NCI-H748 (cell line): ENCODE results near the gene PA2G4.
A peak's percentile ranks its signal among the peaks of the same experiment; 100 is the strongest.

Source experiments
- DNase-seq: peaks from one replicate; lab custom pipeline; 2025; ENCODE audit not compliant: unreplicated experiment; lab: John Stamatoyannopoulos, UW

The PA2G4 gene

DNA sequence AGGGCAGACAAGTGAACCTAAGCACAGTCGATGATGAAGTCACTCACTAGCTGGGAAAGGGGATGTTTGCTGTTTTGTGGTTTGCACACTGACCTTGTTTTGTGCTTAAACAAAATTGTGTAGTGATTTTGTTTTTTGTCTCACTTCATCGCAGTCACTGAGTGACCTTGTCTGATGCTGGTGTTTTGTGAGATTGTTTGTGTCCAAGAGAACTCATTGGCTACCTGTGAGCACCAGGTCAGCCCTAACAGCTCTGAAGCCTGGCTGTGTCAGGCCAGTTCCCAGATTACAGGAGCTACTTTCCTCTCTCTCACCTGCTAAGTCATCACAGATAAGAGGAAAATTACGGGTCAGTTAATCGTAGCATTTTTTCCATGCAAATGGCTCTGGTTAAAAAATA lies 19.8 kb downstream of the PA2G4 start:
- no peak for DNase-seq

DNA sequence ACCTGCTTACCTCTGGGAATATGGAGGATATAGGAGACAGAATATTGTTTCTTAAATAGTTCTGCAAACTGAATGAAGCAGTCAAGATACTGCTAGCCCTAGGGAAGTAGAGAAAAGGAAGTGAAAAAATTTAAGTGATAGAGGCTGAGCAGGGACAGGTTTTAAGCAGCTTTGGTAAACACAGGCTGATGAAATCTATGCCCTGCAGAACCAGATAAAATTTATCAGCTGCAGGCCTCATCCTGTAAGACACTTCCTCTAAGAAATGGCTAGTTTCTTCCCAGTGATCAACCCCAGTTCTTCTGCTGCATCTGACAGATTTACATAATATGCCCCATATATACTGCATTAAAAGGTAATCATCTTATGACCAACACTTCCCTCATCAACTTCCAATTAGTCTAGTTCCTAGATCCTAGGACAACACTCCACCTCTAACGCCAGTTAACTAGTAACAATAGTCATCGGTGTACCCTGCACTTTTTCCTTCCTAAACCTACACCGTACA lies 22.4 kb downstream of the PA2G4 start:
- DNase-seq, result no peak

DNA sequence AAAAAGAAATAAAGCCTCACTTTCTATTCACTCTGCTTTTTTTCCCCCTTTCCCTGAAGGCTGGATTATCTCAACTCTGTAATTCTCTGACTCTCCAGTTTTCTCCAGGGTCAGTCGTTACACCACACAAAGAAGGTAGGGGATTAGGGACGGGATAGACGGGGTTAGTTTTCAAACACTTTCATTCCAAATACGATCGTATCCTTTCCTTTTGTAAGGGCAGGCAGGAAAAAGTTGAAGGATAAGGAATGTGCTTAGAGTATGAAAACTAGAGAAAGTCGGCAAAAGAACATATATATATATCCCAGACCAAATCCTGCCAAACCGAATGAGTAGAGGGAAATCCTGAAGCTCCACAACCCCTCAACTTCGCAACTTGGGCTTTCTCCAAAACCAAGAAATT lies 23.1 kb downstream of the PA2G4 start:
- DNase-seq, result no peak

DNA sequence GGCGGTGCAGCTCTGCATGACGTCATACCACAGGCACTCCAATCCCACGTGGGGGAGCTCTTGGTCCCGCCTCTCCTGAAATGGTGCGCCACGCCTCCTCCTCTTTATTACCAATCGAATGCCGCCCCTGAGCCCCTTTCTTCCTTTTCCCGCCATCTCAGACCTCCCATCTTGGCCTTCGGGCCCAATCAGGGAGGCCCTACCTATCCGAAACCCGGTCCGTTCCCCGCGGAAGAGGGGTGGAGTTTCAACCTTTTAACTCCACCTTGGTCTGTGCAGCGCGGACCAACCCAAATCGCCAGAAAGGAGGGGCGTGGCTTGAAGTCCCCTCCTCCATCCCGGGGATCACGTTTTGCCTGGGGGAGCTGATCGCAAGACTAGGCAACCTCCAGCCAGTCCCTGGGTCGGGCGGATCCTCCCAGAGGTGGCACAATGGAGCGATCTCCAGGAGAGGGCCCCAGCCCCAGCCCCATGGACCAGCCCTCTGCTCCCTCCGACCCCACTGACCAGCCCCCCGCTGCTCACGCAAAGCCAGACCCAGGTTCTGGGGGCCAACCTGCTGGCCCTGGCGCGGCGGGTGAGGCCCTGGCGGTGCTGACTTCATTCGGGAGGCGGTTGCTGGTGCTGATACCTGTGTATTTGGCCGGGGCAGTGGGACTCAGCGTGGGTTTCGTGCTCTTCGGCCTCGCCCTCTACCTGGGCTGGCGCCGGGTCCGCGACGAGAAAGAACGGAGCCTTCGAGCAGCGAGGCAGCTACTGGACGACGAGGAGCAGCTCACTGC lies 23.7 kb downstream of the PA2G4 start, which contains the start of gene ESYT1:
TSS of gene ESYT1 (plus strand) at position 380 of the 782 bp plus-strand sequence. CDS start at position 433, 53 bp downstream.
- peak; percentile 100 for DNase-seq

DNA sequence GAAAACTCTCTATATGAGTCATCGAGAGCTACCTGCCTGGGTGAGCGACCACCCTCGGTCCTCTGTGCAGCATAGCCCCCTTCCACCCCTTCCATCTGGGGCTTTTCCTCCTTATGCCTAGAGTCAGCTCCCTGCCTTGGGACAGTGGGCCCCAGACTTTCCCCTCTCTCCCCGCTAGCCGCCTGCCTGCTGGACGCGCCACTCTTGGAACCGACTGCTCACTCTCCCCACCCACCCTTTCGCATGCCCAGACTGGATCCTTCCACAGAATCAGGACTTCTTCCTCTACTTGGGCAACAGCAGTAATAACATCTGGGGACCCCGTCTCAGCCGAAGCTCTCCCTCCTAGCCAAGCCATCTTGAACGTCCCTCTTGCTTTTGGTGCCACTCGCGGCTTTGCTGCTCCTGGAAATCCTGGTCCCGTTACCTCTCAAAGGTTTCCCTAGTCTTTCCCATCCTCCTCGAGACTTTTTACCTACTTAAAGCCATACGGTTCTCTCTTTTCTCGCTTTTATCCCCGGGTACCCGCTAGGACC lies 24.4 kb downstream of the PA2G4 start:
- DNase-seq, result no peak

DNA sequence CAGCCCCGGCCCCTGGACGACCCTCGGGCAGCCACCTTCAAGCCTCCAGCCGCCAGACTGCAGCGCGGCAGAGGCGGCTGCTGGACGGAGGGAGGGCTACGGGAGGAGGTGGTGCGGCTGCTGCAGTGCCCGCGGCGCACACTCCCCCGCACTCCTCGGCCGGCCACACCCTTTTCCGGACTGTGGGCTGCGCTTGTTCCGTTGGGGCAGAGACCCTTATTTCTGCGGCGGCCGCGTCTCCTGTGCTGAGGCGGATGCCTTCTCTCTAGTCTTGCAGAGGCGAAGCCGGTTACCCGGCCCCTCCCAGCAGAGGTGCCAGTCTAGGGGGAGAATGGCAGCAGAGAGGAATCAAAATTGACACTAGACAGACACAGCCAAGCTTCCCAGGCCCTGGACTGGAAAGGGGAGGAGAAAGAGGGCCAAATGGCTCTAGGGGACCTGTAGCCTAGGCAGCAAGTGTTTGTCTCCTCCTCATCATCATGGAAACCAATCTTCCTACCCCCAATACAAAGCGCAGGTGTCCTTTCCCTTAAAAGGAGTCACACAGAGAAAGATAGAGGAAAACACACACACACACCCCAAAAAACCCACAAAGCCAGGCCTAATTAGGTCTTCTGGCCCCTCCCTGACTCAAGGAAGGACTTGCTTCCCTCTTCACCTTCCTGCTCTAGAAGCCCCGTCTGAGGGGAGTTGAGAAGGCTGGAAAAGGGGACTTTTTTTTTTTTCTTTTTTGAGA lies 25.0 kb downstream of the PA2G4 start:
- DNase-seq, result peak; percentile 82

DNA sequence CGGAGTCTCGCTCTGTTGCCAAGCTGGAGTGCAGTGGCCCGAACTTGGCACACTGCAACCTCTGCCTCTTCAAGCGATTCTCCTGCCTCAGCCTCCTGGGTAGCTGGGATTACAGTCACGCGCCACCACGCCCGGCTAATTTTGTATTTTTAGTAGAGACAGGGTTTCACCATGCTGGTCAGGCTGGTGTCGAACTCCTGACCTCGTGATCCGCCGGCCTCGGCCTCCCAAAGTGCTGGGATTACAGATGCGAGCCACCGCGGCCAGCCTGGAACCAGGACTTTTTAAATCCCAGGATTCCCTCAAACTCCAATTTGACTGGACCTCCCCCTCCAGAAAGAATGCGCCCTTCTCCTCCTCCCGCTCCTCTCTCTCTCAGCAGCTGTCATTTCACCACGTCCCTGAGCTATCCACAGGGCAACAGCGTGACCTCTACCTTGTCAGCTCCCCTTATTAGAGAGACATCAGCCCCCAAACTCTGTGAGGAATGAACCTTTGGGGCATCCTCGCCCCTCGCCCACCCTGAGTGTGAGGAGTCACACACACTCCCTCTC lies 25.7 kb downstream of the PA2G4 start:
- no peak for DNase-seq

DNA sequence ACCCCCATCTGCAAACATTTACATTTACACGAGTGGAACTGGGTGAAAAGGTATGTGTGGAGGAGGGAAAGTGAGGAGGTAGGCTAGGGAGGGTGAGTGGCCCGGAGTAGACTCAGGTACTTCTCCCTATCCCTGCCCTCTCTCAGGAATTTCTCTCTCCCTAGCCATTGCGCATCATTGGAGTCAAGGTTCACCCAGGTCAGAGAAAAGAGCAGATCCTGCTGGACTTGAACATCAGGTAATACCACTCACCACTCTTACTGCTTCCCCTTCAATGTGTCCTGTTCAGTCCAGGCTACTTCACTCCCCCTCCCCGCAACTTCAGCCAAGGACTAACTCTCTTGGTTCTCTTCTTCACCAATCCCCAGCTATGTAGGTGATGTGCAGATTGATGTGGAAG lies 26.5 kb downstream of the PA2G4 start:
- DNase-seq, result no peak

DNA sequence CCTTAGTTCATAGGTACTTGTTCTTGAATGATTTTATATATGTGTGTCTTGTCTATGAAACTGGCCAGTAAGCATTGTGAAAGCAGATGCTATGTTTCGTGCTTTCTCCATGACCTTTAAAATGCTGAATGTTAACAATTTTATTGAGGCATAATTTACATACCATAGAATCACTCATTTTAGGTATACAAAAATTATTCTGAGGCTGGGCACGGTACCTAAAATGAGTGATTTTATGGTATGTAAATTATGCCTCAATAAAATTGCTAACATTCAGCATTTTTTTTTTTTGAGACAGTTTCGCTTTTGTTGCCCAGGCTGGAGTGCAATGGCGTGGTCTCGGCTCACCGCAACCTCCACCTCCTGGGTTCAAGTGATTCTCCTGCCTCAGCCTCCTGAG lies 30.5 kb downstream of the PA2G4 start:
- no peak for DNase-seq

DNA sequence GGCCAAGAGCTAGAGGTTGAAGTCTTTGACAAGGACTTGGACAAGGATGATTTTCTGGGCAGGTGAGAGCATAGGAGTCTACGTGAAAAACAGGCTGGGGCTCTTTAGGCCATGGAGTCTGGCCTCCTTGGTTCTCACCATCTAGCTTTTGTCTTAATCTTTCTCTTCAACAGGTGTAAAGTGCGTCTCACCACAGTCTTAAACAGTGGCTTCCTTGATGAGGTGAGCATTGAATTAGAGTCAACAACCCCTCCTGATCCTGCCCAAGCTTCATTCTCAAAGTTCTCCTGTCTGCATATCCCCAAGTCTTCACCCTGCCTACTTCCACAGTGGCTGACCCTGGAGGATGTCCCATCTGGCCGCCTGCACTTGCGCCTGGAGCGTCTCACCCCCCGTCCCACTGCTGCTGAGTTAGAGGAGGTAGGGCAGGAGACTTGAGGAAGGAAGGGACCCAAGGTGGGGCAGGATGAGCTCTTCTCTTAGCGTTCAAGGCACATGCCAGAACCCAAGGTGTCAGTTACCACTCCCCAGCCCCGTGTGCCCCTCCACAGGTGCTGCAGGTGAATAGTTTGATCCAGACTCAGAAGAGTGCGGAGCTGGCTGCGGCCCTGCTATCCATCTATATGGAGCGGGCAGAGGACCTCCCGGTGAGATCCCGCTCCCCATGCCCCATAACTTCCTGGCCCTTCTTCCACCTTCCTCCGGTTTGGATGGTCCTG lies 33.7 kb downstream of the PA2G4 start:
- DNase-seq, result no peak

DNA sequence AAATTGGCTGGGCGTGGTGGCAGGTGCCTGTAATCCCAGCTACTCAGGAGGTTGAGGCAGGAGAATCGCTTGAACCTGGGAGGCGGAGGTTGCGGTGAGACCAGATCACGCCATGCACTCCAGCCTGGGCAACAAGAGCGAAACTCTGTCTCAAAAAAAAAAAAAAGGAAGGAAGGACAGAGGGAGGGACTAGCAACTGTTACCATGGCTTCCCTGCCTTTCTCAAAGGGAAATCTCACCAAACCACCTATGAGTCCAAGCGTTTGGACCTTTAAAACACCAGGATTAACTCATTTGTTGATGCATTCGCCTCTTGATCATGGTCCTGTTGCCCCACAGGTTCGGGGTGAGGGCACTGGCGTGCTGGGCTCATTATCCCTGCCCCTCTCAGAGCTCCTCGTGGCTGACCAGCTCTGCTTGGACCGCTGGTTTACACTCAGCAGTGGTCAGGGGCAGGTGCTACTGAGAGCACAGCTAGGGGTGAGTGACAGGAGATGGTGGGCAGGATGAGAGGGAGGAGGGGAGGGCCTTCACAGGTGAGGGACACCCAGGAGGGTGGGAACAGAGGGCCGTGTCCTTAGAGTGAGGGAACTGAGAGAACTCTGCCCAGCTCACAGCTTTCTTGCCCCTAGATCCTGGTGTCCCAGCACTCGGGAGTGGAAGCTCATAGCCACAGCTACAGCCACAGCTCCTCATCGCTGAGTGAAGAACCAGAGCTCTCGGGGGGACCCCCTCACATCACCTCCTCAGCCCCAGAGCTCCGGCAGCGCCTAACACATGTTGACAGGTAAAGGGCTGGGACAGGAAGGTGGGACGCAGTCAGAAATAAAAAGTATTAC lies 37.8 kb downstream of the PA2G4 start:
- DNase-seq, result no peak

DNA sequence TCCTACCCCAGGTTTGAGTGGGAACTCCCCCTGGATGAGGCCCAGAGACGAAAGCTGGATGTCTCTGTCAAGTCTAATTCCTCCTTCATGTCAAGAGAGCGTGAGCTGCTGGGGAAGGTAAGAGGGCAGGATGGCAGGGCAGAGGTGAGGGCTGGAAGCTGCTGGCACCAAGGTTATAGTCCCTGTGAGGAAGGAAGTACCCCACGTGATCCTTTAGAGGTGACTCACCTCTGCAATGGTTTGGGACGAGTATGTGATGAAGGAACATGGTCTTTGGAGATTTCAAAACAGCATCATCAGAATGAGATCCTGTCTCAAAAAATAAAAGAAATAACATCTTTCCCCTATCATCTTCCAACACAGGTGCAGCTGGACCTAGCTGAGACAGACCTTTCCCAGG lies 38.9 kb downstream of the PA2G4 start:
- no peak for DNase-seq

DNA sequence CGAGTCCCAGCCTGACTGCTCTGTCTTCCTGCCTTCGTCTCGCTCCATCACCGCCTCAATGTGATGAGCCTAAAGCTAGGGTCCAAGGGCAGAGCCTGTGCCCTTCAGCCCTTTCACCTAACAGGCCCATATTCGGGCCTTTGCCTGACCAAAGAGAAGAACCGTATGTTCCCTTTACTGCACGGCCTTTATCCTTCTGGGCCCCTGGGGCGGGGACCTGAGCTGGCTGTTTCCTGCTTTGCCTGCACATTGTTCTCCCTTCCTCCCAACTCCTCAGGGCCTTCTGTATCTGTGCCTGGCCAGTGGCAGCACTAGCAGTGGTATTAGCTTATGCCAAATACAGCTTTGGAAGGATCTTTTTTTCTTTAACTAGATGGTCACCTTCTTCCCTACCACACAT lies 39.5 kb downstream of the PA2G4 start:
- no peak for DNase-seq

DNA sequence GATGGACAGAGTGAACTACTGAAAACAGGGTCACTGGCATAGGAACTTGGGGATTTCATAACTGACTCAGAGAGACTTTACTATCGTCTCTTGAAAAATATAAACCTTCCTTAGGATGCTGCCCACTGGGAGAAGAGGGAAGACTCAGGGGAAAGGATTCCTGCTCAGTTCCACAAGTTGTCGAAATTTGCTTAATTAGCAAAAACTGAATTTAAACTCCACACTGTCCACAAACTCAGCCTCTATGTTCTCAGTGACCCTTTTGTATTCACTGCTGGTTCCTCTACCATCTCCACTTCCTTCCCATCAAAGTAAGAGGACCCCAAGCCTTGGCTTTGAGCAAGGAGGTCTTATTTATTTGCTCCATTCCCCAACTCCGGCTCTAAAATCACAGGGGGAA lies 40.9 kb downstream of the PA2G4 start:
- DNase-seq, result no peak

DNA sequence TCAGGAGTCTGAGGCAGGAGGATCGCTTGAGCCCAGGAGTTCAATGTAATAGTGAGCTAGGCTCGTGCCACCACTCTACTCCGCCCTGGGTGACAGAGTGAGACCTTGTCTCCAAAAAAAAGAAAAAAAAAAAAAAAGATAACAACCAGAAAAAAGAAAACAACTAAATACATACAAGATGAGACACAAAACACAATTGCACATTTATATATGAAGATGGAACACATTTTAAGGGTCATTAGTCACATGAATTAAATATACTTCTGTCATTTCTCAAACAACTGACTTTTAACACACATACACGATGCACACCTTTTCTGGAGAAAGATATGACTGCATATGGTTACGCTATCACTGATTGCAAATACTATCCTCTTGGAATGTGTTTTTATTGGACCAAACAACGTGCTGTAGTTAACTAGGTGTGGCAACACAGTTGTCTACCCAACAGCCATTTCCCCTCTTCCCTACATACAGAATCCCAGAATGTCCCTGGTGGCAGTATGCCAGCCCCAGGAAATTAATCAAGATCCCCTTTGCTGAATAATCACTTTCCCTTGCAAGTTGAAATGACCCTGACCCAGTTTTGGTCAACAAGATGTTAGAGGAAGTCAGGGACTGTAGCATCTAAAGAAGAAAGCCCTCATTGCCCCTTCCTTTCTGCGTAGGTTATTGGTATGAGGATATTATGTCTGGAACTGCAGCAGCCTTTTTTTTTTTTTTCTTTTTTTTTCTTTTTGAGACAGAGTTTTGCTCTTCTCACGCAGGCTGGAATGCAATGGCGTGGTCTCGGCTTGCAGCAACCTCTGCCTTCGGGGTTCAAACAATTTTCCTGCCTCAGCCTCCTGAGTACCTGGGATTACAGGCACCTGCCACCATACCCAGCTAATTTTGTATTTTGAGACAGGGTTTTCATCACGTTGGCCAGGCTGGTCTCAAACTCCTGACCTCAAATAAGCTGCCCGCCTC lies 42.4 kb downstream of the PA2G4 start:
- peak; percentile 19 for DNase-seq

DNA sequence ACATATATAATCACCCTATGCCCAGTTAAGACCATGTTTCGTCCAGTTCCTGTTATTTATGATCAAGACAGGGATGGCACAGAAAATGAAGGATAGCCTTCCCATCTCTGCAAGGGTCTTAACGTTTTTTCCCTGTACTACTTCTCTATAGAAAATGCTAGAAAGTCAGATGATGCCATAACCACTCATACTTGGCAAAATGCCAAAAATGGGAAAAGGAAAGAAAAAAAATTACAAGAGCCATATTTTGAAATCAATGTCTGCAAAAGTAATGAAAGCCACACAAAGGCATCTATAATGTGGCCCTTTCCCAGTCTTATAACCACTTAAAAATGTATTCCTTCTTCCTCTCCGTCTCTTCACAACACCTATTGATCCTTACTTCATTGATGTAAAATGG lies 46.2 kb downstream of the PA2G4 start:
- no peak for DNase-seq

DNA sequence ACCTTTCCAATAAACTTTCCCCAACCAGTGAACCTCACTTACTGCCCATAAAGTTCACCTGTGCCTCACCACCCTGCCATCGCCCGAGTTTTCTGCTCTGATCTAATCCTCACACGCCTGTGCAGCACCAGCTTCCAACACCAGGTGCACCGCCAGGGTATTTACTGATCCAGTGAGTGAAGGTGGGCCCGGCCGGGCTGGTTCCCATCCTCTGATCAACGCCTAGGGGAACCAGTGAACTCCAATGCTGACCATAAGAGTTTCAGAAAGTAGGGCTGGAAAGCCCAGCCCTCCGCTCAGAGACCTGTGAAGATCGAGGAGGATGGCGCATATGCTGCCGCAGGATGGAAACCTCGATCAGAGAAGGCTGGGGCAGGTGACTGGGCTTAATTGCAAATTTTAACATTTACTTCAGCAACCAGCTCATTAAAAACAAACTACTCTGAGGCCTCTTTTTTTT lies 47.3 kb downstream of the PA2G4 start:
- peak; percentile 74 for DNase-seq

DNA sequence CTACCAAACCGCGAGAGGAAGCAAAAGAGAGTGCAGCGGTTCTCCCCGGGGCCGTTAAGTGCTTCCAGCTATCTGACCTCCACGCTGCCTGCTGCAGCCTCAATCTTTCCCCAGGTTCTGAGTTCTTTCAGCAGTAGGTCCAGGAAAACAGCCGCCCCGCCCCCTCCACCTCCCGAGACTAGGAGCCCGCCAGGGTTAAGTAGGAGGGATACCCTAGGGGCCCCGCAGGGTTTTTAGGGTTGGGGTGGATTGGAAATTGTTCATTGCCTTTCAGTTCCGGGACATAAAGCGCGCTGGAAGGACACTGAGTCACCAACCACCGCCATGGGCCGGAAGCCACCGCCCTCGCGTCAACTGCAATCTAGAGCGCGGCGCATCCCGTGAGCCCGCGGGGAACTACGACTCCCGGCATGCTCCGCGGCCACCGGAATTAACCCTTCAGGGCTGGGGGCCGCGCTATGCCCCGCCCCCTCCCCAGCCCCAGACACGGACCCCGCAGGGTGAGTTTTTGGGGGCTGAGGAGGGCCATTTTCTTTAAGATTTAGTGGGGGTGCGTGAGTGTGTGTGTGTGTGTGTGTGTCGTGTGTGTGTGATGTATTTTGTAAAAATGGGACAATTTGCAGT lies 47.9 kb downstream of the PA2G4 start, which contains the start of gene MYL6B:
TSS of gene MYL6B (plus strand) at position 456 of the 624 bp plus-strand sequence. CDS start 1,332 bp downstream, outside the sequence.
- peak; percentile 92 for DNase-seq
